ENCODE data around the gene CA11.

DNA sequence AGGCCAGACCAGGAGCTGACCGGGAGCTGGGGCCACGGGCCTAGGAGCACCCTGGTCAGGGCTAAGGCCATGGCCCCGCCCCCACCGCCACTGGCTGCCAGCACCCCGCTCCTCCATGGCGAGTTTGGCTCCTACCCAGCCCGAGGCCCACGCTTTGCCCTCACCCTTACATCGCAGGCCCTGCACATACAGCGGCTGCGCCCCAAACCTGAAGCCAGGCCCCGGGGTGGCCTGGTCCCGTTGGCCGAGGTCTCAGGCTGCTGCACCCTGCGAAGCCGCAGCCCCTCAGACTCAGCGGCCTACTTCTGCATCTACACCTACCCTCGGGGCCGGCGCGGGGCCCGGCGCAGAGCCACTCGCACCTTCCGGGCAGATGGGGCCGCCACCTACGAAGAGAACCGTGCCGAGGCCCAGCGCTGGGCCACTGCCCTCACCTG lies 20.1 kb downstream of the CA11 start:
- TF ChIP-seq, protein P1, sequence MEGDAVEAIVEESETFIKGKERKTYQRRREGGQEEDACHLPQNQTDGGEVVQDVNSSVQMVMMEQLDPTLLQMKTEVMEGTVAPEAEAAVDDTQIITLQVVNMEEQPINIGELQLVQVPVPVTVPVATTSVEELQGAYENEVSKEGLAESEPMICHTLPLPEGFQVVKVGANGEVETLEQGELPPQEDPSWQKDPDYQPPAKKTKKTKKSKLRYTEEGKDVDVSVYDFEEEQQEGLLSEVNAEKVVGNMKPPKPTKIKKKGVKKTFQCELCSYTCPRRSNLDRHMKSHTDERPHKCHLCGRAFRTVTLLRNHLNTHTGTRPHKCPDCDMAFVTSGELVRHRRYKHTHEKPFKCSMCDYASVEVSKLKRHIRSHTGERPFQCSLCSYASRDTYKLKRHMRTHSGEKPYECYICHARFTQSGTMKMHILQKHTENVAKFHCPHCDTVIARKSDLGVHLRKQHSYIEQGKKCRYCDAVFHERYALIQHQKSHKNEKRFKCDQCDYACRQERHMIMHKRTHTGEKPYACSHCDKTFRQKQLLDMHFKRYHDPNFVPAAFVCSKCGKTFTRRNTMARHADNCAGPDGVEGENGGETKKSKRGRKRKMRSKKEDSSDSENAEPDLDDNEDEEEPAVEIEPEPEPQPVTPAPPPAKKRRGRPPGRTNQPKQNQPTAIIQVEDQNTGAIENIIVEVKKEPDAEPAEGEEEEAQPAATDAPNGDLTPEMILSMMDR (IDR thresholded peaks at IDR 0.05; ENCODE audit: low read depth, low read length), result no peak
- TF ChIP-seq, protein P2, sequence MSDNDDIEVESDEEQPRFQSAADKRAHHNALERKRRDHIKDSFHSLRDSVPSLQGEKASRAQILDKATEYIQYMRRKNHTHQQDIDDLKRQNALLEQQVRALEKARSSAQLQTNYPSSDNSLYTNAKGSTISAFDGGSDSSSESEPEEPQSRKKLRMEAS (IDR thresholded peaks at IDR 0.05; ENCODE audit: low read depth, low read length), result no peak
- TF ChIP-seq MYC (IDR thresholded peaks at IDR 0.05; ENCODE audit: low read depth, low read length) (no peak), POLR2A (IDR thresholded peaks at IDR 0.05; ENCODE audit: extremely low read depth, insufficient read length) (no peak)

All from NB4 (cell line).